Liver (tissue), 9 donors: ENCODE measurements around the gene MTMR12. TPM values are rescaled to one million over a fixed set of nuclear protein-coding genes. Genes with fewer than 3 reads are reported as not detected.

Experiments
- DNase-seq: peaks from one replicate; pipeline ENCODE4 v3.0.0-alpha.2; 2017; ENCODE audit warnings: low spot score
- H3K27ac ChIP-seq, 2 donors: one replicate each; pipeline ENCODE4 v1.7.0; 2013; ENCODE audit warnings: inconsistent platforms in 2 of 2, low read length in 2 of 2, control low read depth in 1 of 2, low read depth in 1 of 2, mild to moderate bottlenecking in 1 of 2
- H3K27me3 ChIP-seq, 4 donors: one replicate each; pipeline versions ENCODE4 v1.6.1 to v1.7.0; 2013; ENCODE audit warnings: low read length in 3 of 4, inconsistent platforms in 1 of 4, mild to moderate bottlenecking in 1 of 4, moderate library complexity in 1 of 4; ENCODE audit not compliant: control insufficient read depth in 4 of 4, insufficient read depth in 4 of 4
- H3K36me3 ChIP-seq, 4 donors: one replicate each; pipeline versions ENCODE4 v1.6.1 to v1.7.0; 2013; ENCODE audit warnings: low read length in 3 of 4, mild to moderate bottlenecking in 3 of 4, low read depth in 1 of 4, moderate library complexity in 1 of 4; ENCODE audit not compliant: control insufficient read depth in 4 of 4, insufficient read depth in 3 of 4
- H3K4me1 ChIP-seq, 4 donors: one replicate each; pipeline versions ENCODE4 v1.6.1 to v1.7.0; 2013; ENCODE audit warnings: low read length in 3 of 4, mild to moderate bottlenecking in 3 of 4, moderate library complexity in 1 of 4; ENCODE audit not compliant: control insufficient read depth in 4 of 4, insufficient read depth in 4 of 4
- H3K4me3 ChIP-seq, 3 donors: one replicate each; pipeline versions ENCODE4 v1.6.1 to v1.7.0; 2013; ENCODE audit warnings: low read length in 3 of 3, control low read depth in 1 of 3, low read depth in 1 of 3, mild to moderate bottlenecking in 1 of 3
- H3K9ac ChIP-seq, 2 donors: one replicate each; pipeline ENCODE4 v1.7.0; 2013; ENCODE audit warnings: low read length in 2 of 2, mild to moderate bottlenecking in 2 of 2, moderate library complexity in 2 of 2, control low read depth in 1 of 2, low read depth in 1 of 2
- H3K9me3 ChIP-seq, 4 donors: one replicate each; pipeline versions ENCODE4 v1.6.1 to v1.7.0; 2013; ENCODE audit warnings: low read length in 3 of 4; ENCODE audit not compliant: control insufficient read depth in 4 of 4
- CTCF ChIP-seq: fragments of 150-350 bp; IDR thresholded peaks from 2 replicates; pipeline ENCODE4 v1.5.1; 2017; ENCODE audit warnings: improper control_type of control experiment, low read depth, low read length; ENCODE audit not compliant: missing input control
- EGR1 ChIP-seq, 2 donors: IDR thresholded peaks; 2 replicates each; pipeline ENCODE4 v1.6.1; 2016 to 2018; ENCODE audit warnings: antibody characterized with exemption in 2 of 2, low read depth in 2 of 2
- FOXA1 ChIP-seq: IDR thresholded peaks from 2 replicates; pipeline ENCODE4 v1.6.1; 2016; ENCODE audit warnings: antibody characterized with exemption
- FOXA2 ChIP-seq: IDR thresholded peaks from 2 replicates; pipeline ENCODE4 v1.6.1; 2016; ENCODE audit warnings: antibody characterized with exemption
- GABPA ChIP-seq, 2 donors: IDR thresholded peaks in 1 of 2; conservative IDR thresholded peaks in 1 of 2; 2 replicates each; pipeline ENCODE4 v1.6.1; 2016; ENCODE audit warnings: antibody characterized with exemption in 2 of 2, mild to moderate bottlenecking in 1 of 2, moderate library complexity in 1 of 2
- HNF4A ChIP-seq, 2 donors: conservative IDR thresholded peaks; 2 replicates each; pipeline ENCODE4 v1.6.1; 2016; ENCODE audit warnings: antibody characterized with exemption in 2 of 2, mild to moderate bottlenecking in 2 of 2
- HNF4G ChIP-seq: IDR thresholded peaks from 2 replicates; pipeline ENCODE4 v1.6.1; 2016; ENCODE audit warnings: antibody characterized with exemption
- JUND ChIP-seq, 2 donors: IDR thresholded peaks; 2 replicates each; pipeline ENCODE4 v1.6.1; 2016; ENCODE audit warnings: antibody characterized with exemption in 2 of 2
- NR2F2 ChIP-seq: IDR thresholded peaks from 2 replicates; pipeline ENCODE4 v1.6.1; 2016; ENCODE audit warnings: antibody characterized with exemption
- RAD21 ChIP-seq, 2 donors: IDR thresholded peaks; 2 replicates each; pipeline ENCODE4 v1.6.1; 2016; ENCODE audit warnings: antibody characterized with exemption in 2 of 2, mild to moderate bottlenecking in 2 of 2
- REST ChIP-seq: IDR thresholded peaks from 2 replicates; pipeline ENCODE4 v1.6.1; 2016; ENCODE audit warnings: antibody characterized with exemption, mild to moderate bottlenecking
- RXRA ChIP-seq, 2 donors: IDR thresholded peaks; 2 replicates each; pipeline ENCODE4 v1.6.1; 2017 to 2018; ENCODE audit warnings: antibody characterized with exemption in 2 of 2, mild to moderate bottlenecking in 1 of 2
- SP1 ChIP-seq: IDR thresholded peaks from 2 replicates; pipeline ENCODE4 v1.6.1; 2018; ENCODE audit warnings: antibody characterized with exemption, mild to moderate bottlenecking
- TAF1 ChIP-seq: conservative IDR thresholded peaks from 2 replicates; pipeline ENCODE4 v1.6.1; 2016; ENCODE audit warnings: antibody characterized with exemption, mild to moderate bottlenecking
- WGBS: extraction: QIAGEN DNeasy Blood & Tissue Kit; methylation state at CpG from one replicate; pipeline ENCODE4 v1.1.7; 2013; 5-methylcytosine and 5-hydroxymethylcytosine counted together
- polyA plus RNA-seq, 2 donors: library from polyadenylated mRNA; stranded (reverse) in 1 of 2; unstranded in 1 of 2; fragments of 200-250 nt in 1 of 2; fragments of >200 nt in 1 of 2; fragmentation: Nextera tagmentation in 1 of 2; extraction: Ambion mirVana in 1 of 2; gene quantifications; one replicate each; pipeline versions ENCODE4 v1.2.1 to v1.2.3, GENCODE V29; 2013 to 2015
- total RNA-seq, 2 donors: library from RNA; depleted of rRNA; stranded (reverse); fragments of >200 nt; gene quantifications; one replicate each; pipeline ENCODE4 v1.2.3, GENCODE V29; 2014
- TF ChIP-seq, protein P1 (sequence below): IDR thresholded peaks from 2 replicates; pipeline ENCODE4 v1.6.1; 2016; ENCODE audit warnings: antibody characterized with exemption
- donor health status: healthy.
- donor health status: healthy.
- donor health status: healthy.
- donor health status: healthy.
- donor health status: healthy.

MTMR12 gene
- total and polyA plus RNA-seq, 4 donors: 4.4 to 28.7 (median 15.8) TPM

DNA sequence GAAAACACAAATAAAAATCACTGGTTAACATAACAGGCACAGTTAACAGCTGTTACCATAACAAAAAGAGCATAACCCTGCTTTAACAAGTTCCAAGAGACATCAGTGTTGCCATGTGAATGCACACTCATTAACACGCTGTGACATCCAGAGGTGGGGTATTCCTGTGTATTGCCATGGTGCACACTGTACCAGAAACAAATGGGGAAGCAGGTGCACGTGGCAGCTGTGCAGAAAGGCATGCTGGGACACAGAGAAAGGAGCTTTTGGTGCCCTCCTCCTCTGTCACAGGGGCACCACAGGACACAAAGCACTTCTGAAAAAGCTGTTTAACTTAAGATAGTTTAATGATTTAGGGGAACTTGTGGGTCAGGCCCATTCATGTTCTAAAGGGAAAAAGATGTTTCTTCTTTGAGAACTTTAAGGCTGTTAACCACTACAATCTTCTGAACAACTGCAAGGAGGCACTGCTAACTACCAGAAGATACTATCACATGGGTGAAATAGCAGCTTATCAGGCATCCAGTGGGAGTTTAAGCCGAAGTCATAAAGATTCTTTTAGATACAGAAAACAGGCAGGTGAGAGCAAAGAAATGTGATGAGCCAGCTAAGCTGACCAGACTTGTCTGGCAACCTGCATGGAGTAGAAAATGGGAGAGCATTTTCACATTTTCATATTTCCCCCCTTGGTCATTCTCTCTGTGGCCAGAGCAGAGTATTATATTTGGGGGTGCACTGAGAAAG, 82.2 kb downstream of the MTMR12 start:
- Histone ChIP-seq H3K27ac (no peak overlapping the region), H3K36me3 (peaks cover 0 to 4% (median 0%) of the 10 kb centered on the region in 4 donors)

More for the DNA sequence above, 82.2 kb downstream of the MTMR12 start:
- WGBS: 81% methylated on average over 3 of the region's 3 CpGs
- H3K27me3 ChIP-seq: no peaks in the 10 kb centered on the region
- H3K9me3 ChIP-seq: no peaks in the 10 kb centered on the region
- no peak overlapping the region for H3K4me3 ChIP-seq
- no peak for TF ChIP-seq SP1
- no peak for TF ChIP-seq FOXA1
- no peak for TF ChIP-seq REST
- no peak for TF ChIP-seq TAF1
- TF ChIP-seq RXRA (IDR thresholded peaks at IDR 0.05): no peak
- no peak for TF ChIP-seq RAD21 (IDR thresholded peaks at IDR 0.05)
- TF ChIP-seq FOXA2: no peak
- TF ChIP-seq EGR1 (IDR thresholded peaks at IDR 0.05; ENCODE audit: low read depth in 2 of 2): no peak
- TF ChIP-seq GABPA (IDR thresholded peaks at IDR 0.05 in 1 of 2, conservative IDR thresholded peaks at IDR 0.05 in 1 of 2): no peak
- TF ChIP-seq, protein P1, sequence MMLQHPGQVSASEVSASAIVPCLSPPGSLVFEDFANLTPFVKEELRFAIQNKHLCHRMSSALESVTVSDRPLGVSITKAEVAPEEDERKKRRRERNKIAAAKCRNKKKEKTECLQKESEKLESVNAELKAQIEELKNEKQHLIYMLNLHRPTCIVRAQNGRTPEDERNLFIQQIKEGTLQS: no peak
- no peak for TF ChIP-seq NR2F2
- no peak for TF ChIP-seq CTCF
- TF ChIP-seq HNF4A (conservative IDR thresholded peaks at IDR 0.05): no peak
- no peak for TF ChIP-seq HNF4G
- TF ChIP-seq JUND (IDR thresholded peaks at IDR 0.05): no peak
- no peak for DNase-seq
- no peak overlapping the region for H3K9ac ChIP-seq
- peaks cover 7 to 46% (median 37%) of the 10 kb centered on the region in 4 donors for H3K4me1 ChIP-seq
